ENCODE results near the gene UBL4A.

DNA sequence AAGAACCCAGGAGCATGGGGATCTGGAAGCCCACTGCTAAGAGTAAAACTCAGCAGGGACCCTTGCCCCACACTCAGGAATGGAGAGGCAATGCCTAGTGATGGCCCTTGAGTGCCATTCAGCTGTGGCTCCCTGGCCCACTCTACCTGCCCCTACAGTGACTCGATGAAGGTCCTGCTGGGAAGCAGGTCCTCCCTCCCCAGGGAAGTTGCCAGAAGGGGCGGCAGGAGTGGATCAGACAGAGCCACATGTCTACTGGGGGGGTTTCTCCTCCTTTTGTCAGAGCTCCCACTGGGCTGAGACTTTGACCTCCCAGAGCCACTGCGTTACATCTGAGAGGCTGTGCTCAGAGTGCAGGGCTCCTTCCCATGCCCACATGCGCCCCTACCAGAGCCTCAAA lies 2.8 kb upstream of the UBL4A start:
- TF ChIP-seq, protein P1, sequence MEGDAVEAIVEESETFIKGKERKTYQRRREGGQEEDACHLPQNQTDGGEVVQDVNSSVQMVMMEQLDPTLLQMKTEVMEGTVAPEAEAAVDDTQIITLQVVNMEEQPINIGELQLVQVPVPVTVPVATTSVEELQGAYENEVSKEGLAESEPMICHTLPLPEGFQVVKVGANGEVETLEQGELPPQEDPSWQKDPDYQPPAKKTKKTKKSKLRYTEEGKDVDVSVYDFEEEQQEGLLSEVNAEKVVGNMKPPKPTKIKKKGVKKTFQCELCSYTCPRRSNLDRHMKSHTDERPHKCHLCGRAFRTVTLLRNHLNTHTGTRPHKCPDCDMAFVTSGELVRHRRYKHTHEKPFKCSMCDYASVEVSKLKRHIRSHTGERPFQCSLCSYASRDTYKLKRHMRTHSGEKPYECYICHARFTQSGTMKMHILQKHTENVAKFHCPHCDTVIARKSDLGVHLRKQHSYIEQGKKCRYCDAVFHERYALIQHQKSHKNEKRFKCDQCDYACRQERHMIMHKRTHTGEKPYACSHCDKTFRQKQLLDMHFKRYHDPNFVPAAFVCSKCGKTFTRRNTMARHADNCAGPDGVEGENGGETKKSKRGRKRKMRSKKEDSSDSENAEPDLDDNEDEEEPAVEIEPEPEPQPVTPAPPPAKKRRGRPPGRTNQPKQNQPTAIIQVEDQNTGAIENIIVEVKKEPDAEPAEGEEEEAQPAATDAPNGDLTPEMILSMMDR (IDR thresholded peaks at IDR 0.05) = no peak
- TF ChIP-seq POLR2A (IDR thresholded peaks at IDR 0.05) = no peak

All from thyroid gland (tissue), 4 donors.